HG03064 (cell line): ENCODE data around the gene PHACTR1.

Experiments
- ATAC-seq: cut with Tn5 transposase; IDR thresholded peaks from one replicate; pipeline ENCODE4 v1.9.1; 2021; ENCODE audit warnings: low read depth; ENCODE audit not compliant: unreplicated experiment

Gene PHACTR1

GRCh38 chr6:12973386-12973785 is 256.8 kb downstream of the PHACTR1 start:
- ATAC-seq, result no peak

GRCh38 chr6:12974551-12974950 is 258.0 kb downstream of the PHACTR1 start:
- ATAC-seq, result no peak

- no peak for ATAC-seq
Measured at GRCh38 chr6:12976366-12976765, 259.8 kb downstream of the PHACTR1 start.

GRCh38 chr6:12977206-12977605 is 260.6 kb downstream of the PHACTR1 start:
- ATAC-seq, result no peak

- no peak for ATAC-seq
Measured at GRCh38 chr6:12977806-12978205, 261.2 kb downstream of the PHACTR1 start.

- no peak for ATAC-seq
Measured at GRCh38 chr6:12980741-12981140, 264.2 kb downstream of the PHACTR1 start.

- no peak for ATAC-seq
Measured at GRCh38 chr6:12984776-12985175, 268.2 kb downstream of the PHACTR1 start.

GRCh38 chr6:12987783-12988182 is 271.2 kb downstream of the PHACTR1 start:
- ATAC-seq, result no peak

- no peak for ATAC-seq
Measured at GRCh38 chr6:12990162-12990561, 273.6 kb downstream of the PHACTR1 start.

- no peak for ATAC-seq
Measured at GRCh38 chr6:12991435-12991834, 274.9 kb downstream of the PHACTR1 start.

GRCh38 chr6:12992770-12993169 is 276.2 kb downstream of the PHACTR1 start:
- no peak for ATAC-seq

GRCh38 chr6:12993283-12993898 is 276.8 kb downstream of the PHACTR1 start:
- ATAC-seq, result no peak

GRCh38 chr6:12995419-12995818 is 278.9 kb downstream of the PHACTR1 start:
- ATAC-seq, result no peak

GRCh38 chr6:13000537-13000936 is 284.0 kb downstream of the PHACTR1 start:
- ATAC-seq, result no peak

GRCh38 chr6:13001927-13002326 is 285.4 kb downstream of the PHACTR1 start:
- no peak for ATAC-seq

- no peak for ATAC-seq
Measured at GRCh38 chr6:13004601-13005000, 288.0 kb downstream of the PHACTR1 start.

GRCh38 chr6:13005994-13006393 is 289.4 kb downstream of the PHACTR1 start:
- no peak for ATAC-seq

- ATAC-seq, result no peak
Measured at GRCh38 chr6:13006578-13007300, 290.2 kb downstream of the PHACTR1 start.

- ATAC-seq, result no peak
Measured at GRCh38 chr6:13007744-13008143, 291.2 kb downstream of the PHACTR1 start.

GRCh38 chr6:13009031-13009430 is 292.5 kb downstream of the PHACTR1 start:
- ATAC-seq, result no peak

GRCh38 chr6:13009461-13009860 is 292.9 kb downstream of the PHACTR1 start:
- ATAC-seq, result no peak

GRCh38 chr6:13011612-13012146 is 295.1 kb downstream of the PHACTR1 start:
- no peak for ATAC-seq
